GM18519 (cell line): ENCODE measurements around the gene DNAJB8.

ENCODE experiments used
- ATAC-seq: cut with Tn5 transposase; IDR thresholded peaks from one replicate; pipeline ENCODE4 v1.9.1; 2021; ENCODE audit warnings: mild to moderate bottlenecking, moderate library complexity; ENCODE audit not compliant: unreplicated experiment, low FRiP score

The DNAJB8 gene

GRCh38 chr3:128495435-128495970 lies 28.8 kb upstream of the DNAJB8 start:
- no peak for ATAC-seq

- no peak for ATAC-seq
Observed at GRCh38 chr3:128494367-128494650, 27.6 kb upstream of the DNAJB8 start.

DNA sequence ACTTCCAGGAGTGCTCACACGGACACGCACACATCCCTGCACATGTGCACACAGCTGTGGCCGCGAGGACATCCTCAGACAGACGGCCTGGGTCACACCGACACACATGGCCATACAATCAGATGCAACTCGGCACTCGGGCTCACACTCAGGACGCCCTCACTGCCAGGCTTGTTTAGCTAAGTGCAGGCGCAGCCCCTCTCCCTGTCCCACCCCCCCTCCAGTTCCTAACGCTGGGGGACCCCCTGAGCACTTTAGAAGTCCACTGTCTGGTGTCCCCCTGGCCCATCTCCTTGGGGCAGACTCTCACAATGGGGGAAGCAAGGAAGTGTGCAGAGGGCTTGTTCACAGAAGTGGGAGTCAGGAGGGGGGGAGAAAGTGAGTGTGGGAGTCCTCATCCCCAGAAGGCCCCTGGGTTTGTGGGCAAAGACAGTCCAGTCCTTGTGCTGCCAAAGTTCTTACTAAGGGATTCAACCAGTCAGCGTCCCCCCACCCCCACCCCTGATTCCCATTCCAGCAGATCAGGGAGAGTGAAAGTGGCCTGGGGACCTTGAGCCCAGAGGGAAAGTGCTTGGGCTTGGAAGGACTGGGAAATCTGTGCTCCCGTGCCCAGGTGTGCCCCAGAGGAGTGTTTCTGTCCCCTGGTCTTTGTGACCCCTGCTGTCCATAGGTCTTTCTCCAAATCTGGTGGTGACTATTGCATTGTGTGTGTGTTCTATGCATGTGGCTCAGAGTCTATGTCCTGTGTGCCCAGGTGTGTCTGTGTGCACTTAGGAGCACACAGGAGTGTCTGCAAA lies 27.1 kb upstream of the DNAJB8 start:
- no peak for ATAC-seq

- ATAC-seq = no peak
Observed at GRCh38 chr3:128492671-128493569, 26.2 kb upstream of the DNAJB8 start, which contains the start of gene GATA2. Gene GATA2 (minus strand): TSS chr3:128493201. CDS start chr3:128487031, 6,170 bp downstream.

GRCh38 chr3:128491941-128492670 lies 25.4 kb upstream of the DNAJB8 start:
- no peak for ATAC-seq

DNA sequence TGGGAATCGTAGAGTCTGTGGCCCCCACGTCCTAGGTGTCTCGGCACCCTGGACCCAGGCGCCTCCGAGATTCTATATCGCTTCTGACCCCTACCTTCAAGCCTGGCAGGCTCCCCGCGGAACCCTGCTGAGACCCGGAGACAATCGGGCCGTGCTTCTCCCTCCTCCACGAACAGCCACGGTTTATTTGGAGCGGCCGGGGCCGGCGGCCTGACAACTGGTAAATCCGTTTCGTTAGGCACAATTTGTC lies 24.9 kb upstream of the DNAJB8 start:
- ATAC-seq = no peak

- no peak for ATAC-seq
Observed at GRCh38 chr3:128490915-128491690, 24.4 kb upstream of the DNAJB8 start.

GRCh38 chr3:128490650-128490914 lies 23.9 kb upstream of the DNAJB8 start:
- no peak for ATAC-seq

GRCh38 chr3:128489927-128490649 lies 23.4 kb upstream of the DNAJB8 start:
- ATAC-seq = no peak

DNA sequence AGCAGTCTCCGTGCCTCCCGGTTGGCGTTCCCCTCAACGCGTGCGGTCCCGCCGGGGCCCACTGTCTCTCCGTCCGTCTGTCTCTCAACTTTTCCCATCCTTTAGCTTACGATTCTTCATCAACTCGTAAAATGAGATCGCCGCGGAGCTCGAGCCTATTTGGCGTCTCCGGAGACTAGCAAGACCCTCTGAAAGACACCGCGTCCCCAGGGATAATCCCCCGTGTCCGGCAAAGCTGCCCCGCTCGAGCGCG lies 22.9 kb upstream of the DNAJB8 start:
- ATAC-seq = no peak

DNA sequence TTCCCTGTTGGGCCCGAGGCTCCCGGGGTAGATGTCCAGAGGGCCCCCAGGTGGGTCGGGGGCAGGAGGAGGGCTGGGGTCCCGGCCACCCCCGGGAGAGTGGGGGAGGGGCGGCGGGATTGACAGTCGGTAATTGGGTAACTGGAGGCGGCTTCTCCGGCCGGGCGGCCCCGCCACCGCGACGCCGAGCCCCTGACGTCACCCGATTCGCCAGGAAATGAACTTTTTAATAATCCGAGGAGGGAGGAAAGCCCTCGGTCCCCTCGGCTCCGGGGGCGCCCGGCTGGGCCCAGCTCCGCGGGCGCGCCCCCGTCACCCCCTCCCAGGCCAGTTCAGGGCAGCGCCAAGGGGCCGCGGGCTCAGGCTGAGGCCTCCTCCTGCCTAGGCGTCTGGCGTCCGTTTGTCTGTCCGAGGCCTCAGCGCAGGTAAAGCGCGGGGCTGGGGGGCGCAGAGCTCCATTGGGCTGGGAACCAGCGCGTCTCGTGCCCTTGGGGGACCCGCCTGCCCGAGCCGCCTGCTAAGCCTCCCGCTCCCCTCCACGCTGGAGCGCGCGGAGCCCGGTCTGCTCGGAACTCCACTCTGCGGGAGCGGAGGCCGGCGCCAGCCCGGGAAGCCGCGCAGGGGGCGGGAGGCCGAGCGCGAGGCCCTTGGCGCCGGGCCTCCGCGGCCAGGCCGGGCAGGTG lies 22.4 kb upstream of the DNAJB8 start:
- no peak for ATAC-seq

- no peak for ATAC-seq
Observed at GRCh38 chr3:128488636-128488990, 21.9 kb upstream of the DNAJB8 start.

- ATAC-seq = no peak
Observed at GRCh38 chr3:128487813-128488635, 21.3 kb upstream of the DNAJB8 start.

GRCh38 chr3:128487538-128487812 lies 20.8 kb upstream of the DNAJB8 start:
- no peak for ATAC-seq

DNA sequence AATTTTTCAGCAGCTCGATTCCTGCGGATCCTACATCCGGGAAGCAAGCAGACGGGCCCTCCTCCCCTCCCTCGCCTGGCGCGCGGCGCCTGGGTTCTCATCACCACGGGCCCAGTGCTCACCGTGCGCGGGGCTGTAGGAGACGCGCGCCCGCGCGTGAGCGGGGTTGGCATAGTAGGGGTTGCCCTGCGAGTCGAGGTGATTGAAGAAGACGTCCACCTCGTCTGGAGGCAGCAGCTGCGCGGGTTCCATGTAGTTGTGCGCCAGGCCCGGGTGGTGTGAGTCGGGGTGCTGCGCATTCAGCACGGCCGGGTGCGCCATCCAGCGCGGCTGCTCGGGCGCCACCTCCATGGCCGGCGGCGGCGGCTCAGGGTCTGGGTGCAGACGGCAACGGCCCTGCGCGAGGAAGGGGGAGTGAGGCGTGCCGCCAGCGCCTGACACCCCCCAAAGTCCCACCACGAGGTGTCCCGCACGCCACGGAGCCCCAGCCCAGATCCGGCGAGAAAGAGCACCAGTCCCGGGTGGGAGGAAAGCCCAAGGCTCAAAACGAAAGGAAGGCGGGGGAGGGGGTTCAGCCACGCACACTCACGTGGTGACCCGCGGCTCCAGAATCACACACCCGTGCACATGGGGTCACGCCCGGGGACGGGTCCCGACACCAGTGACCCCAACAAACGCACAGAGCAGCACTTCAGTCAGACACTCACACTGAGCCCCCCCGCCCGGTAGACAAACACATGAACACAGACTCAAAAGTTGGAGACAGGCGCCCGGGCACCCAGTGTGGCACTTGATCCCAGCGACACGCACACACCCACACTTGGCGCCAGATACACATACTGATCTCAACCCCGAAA lies 20.2 kb upstream of the DNAJB8 start:
- no peak for ATAC-seq

DNA sequence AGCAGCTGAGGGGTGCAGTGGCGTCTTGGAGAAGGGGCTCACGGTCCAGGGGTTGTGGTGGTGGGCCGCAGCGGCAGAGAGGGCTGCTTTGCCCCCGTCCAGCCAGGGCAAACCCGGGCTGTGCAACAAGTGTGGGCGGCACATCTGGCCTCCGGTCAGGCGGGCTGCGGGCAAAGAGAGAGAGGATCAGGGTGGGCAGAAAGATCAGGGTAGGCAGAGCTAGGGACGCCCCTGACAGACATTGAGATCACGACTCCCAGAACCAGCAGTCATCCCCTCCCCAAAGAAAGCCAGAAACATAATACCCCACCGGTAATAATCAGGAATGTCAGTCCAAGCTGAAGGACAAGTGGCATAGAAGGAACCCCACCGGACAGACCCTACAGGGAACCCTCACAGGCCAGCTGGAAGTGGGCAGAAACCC lies 19.5 kb upstream of the DNAJB8 start:
- ATAC-seq = no peak

- no peak for ATAC-seq
Observed at GRCh38 chr3:128485282-128486204, 18.9 kb upstream of the DNAJB8 start.
